ENCODE results near the gene TLE7. TPM values are rescaled to one million over a fixed set of nuclear protein-coding genes. Genes with fewer than 3 reads are reported as not detected.

The TLE7 gene
- not detected in 5 replicates for total RNA-seq (2022; extraction: Qiagen RNA extraction)

DNA sequence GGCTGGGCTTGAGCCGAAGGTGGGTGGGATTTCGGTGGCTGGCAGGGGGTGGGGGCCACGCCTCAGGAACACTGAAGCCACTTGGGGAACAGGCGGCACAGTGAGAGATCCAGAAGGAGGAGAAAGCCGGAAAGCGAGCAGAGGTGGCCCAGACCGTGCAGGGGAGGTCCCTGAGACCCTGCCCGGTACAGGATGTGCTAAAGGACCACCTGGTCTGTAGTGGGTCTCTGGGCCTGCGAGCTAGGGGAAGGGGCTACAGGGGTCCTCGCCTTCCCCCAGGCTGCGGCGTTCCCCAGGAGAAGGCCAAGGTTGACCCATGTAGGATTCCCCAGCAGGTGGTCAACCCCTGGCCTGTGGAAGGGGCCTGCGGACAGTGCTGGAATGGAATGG is at the start of gene TLE7:
Gene TLE7, minus strand, starts transcription at position 4 of the 390 bp plus-strand sequence. CDS start 8,730 bp downstream, outside the sequence.

DNA sequence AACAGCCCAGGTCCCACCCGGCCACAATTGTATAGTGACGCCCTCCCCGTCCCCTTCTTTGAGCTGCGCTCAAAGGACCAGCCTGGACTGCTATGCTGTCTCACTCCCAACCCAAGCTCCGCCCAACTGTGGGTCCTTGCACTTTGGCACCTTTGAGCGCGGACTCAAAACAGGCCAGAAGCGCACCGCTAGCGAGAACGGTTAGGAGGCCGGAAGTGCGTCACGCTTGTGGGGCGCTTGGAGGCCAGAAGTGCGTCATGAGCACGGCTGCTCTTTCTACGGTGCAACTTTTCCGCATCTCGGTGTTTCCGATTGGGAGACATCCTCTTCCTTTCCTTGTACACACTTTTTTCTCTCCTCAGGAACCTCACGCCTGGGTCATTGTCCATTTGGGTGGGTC is 47.3 kb upstream of the TLE7 start, which contains the start of gene ZNF19:
Gene ZNF19, minus strand, starts transcription at position 203 of the 400 bp plus-strand sequence. CDS start 7,210 bp downstream, outside the sequence.

DNA sequence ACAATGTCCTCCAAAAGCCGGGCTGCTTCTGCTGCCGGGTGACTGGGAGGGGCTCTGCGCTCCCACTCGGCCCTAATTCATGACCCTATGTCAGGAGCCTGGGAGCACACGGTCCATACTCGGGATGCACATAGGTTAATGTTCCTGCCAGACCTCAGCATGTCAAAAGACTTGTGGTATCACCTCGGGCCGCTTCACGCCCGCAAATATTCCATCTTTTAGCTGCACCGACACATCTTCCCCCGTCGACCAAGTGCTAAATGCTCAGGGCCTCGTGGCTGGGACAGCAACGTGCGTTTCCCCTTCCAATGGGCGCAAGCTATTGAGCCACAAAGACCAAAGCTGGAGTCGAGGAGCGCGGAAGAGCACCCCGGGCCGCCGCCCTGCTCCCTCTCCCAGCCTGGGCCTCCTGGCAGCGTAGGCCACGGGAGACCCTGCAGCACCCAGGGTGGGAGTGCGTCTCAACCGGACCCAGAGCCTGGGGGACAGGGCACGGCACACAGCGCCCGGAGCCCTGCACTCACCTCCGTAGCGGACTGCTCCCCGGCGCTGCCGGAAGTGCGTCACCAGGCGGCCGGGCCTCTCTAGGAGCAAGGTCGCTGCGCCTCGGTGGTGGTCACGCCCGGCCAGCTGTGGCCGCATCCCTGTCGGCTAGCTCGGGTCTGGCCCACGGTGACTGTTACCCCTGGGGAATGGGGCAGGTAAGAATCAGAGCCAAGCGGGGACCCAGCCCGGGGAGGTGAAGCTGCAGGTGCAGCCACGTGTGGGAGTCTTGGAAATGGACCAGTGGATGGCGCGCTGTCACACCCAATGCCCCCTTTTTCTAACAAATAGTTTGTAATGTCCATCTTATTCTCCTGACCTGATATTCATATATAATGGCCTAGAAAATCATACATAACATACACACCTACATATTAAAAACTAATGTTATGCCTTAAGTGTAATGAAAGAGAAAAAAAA is 20.1 kb upstream of the TLE7 start, which contains the start of gene ZNF23:
Gene ZNF23, minus strand, starts transcription at position 562 of the 963 bp plus-strand sequence. CDS start 5,451 bp downstream, outside the sequence.

Other genes starting within 250 kb of the TLE7 start
- 0.21 to 0.53 TPM (median 0.37 TPM) in 5 replicates for gene HYDIN, start 211.3 kb downstream of the TLE7 start, total RNA-seq (2022; extraction: Qiagen RNA extraction)
- 10.9 to 15.4 TPM (median 13.5 TPM) in 5 replicates for gene CMTR2, start 152.7 kb downstream of the TLE7 start, total RNA-seq (2022; extraction: Qiagen RNA extraction)
- gene CALB2, start 83.3 kb downstream of the TLE7 start, total RNA-seq (2022; extraction: Qiagen RNA extraction) = 3.8 to 6.3 TPM (median 5.3 TPM) in 5 replicates
- 5.5 to 6.4 TPM (median 6.0 TPM) in 5 replicates for gene ZNF23, start 20.2 kb upstream of the TLE7 start, total RNA-seq (2022; extraction: Qiagen RNA extraction)
- 1.4 to 1.8 TPM (median 1.5 TPM) in 5 replicates for gene ZNF19, start 47.3 kb upstream of the TLE7 start, total RNA-seq (2022; extraction: Qiagen RNA extraction)
- gene CHST4, start 84.4 kb upstream of the TLE7 start, total RNA-seq (2022; extraction: Qiagen RNA extraction) = 0.05 TPM in 1 of 5 replicates, not detected in the others
- 0.02 to 0.06 TPM (median 0.04 TPM) in 3 of 5 replicates, not detected in the others for gene TAT, start 135.0 kb upstream of the TLE7 start, total RNA-seq (2022; extraction: Qiagen RNA extraction)
- 0.22 to 0.42 TPM (median 0.38 TPM) in 5 replicates for gene MARVELD3, start 184.1 kb upstream of the TLE7 start, total RNA-seq (2022; extraction: Qiagen RNA extraction)

Data from A549 treated with dexamethasone at 1 μM for 4 hours (cell line).